ENCODE data around the gene ULBP3.

DNA sequence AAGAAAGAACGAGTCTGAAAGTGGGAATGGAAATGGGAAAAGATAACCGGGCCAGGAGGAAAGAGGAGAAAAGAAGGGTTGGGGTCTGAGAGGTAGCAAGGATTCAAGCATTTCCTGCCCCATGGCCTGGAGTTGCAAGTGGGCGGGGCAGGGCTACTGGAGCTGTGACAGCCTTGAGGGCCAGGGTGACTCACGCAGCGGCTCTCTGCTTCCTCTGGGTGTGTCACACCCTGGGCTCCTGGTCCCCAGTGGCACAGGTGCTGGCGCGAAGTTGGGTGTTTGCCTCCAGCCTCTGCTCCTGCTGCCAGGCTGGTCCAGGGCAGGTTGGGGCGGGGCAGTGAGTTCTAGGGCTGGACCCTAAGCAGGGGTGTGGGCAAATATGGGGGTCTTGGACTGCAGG lies 3.3 kb upstream of the ULBP3 start:
- TF ChIP-seq TAF1 (IDR thresholded peaks at IDR 0.05; ENCODE audit: low read depth) (no peak), NFIC (IDR thresholded peaks at IDR 0.05) (no peak), CEBPB (IDR thresholded peaks at IDR 0.05) (no peak), REST (IDR thresholded peaks at IDR 0.05; ENCODE audit: low read depth) (no peak), RAD21 (IDR thresholded peaks at IDR 0.05; ENCODE audit: low read depth) (no peak)
- TF ChIP-seq, protein P1, sequence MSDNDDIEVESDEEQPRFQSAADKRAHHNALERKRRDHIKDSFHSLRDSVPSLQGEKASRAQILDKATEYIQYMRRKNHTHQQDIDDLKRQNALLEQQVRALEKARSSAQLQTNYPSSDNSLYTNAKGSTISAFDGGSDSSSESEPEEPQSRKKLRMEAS (IDR thresholded peaks at IDR 0.05), result peak; percentile 62
- TF ChIP-seq, protein P2, sequence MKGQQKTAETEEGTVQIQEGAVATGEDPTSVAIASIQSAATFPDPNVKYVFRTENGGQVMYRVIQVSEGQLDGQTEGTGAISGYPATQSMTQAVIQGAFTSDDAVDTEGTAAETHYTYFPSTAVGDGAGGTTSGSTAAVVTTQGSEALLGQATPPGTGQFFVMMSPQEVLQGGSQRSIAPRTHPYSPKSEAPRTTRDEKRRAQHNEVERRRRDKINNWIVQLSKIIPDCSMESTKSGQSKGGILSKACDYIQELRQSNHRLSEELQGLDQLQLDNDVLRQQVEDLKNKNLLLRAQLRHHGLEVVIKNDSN (IDR thresholded peaks at IDR 0.05), result no peak

All from Ishikawa (cell line).